ENCODE measurements around the gene TSPAN4.

DNA sequence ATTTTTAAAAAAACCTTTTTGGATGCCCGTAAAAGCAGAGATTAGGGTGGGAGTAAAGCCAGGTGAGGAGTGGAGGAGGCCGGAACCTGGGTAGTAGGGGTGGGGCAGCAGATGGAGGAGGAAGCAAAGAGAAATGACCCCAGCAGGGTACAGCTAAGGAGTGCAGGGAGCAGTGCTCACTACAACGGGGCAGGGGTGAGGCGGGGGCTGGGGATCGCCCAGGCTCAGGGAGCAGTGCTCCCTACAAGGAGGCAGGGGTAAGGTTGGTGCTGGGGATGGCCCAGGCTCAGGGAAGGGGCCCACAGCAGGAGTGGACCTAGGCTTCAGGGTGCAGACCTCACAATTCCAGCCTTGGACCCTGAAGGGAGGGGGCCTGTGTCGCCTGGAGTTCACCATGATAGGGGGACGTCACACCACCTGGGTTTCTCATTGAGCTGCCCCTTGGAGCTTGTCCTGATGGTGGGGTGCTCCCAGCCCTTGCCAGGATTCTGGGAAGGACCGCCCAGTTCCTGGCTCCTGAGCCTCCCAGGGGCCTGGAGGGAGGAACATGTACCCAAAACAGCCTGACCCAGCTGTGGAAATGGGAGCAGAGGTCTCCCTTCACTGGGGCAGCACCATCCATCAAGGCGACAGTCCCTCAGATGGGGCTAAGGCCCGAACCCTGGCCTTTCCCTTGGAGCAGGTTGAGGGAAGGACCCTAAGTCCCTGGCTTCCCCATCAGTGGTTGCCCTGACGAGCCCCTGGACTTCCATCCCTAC is 26.8 kb upstream of the TSPAN4 start:
- TF ChIP-seq ARID2 (CRISPR knock-in tag; IDR thresholded peaks at IDR 0.05; ENCODE audit: borderline replicate concordance) (no peak), NR2C2 (CRISPR knock-in tag; IDR thresholded peaks at IDR 0.05; ENCODE audit: borderline replicate concordance) (no peak), MYC (CRISPR knock-in tag; IDR thresholded peaks at IDR 0.05; ENCODE audit: borderline replicate concordance) (no peak), NR1H2 (CRISPR knock-in tag; IDR thresholded peaks at IDR 0.05; ENCODE audit: borderline replicate concordance, low read depth) (no peak), HMG20B (CRISPR knock-in tag; conservative IDR thresholded peaks at IDR 0.05) (no peak), ZNF24 (IDR thresholded peaks at IDR 0.05) (no peak), ZBTB8A (CRISPR knock-in tag; IDR thresholded peaks at IDR 0.05; ENCODE audit: borderline replicate concordance, low read depth) (no peak), RFX5 (IDR thresholded peaks at IDR 0.05; ENCODE audit: low read depth, low read length) (no peak), SP1 (IDR thresholded peaks at IDR 0.05) (no peak), SP1 (CRISPR knock-in tag; IDR thresholded peaks at IDR 0.05) (no peak)
- TF ChIP-seq, protein P1, sequence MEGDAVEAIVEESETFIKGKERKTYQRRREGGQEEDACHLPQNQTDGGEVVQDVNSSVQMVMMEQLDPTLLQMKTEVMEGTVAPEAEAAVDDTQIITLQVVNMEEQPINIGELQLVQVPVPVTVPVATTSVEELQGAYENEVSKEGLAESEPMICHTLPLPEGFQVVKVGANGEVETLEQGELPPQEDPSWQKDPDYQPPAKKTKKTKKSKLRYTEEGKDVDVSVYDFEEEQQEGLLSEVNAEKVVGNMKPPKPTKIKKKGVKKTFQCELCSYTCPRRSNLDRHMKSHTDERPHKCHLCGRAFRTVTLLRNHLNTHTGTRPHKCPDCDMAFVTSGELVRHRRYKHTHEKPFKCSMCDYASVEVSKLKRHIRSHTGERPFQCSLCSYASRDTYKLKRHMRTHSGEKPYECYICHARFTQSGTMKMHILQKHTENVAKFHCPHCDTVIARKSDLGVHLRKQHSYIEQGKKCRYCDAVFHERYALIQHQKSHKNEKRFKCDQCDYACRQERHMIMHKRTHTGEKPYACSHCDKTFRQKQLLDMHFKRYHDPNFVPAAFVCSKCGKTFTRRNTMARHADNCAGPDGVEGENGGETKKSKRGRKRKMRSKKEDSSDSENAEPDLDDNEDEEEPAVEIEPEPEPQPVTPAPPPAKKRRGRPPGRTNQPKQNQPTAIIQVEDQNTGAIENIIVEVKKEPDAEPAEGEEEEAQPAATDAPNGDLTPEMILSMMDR (CRISPR knock-in tag; IDR thresholded peaks at IDR 0.05): no peak
